Measurements from ENCODE around the gene ITPR2.

DNA sequence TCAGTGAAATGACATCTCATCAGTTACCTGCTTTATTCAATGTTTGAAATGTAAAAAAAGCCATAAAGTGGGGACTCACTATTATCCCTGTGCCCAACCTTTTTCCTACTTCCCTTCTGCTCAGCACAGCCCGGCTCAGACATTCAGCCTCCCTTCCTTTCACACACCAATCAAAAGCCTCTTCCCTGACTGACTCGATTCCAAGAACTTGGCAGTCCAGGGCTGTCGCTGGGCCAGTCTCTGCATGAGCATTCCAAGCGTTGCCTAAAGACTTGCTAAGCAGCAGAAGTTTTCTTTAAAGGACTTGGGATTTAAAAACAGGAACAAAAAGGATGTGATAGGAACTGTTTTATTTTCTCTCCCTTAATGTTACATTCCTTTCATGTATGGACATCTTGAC, 22.7 kb downstream of the ITPR2 start:
- TF ChIP-seq, protein P1, sequence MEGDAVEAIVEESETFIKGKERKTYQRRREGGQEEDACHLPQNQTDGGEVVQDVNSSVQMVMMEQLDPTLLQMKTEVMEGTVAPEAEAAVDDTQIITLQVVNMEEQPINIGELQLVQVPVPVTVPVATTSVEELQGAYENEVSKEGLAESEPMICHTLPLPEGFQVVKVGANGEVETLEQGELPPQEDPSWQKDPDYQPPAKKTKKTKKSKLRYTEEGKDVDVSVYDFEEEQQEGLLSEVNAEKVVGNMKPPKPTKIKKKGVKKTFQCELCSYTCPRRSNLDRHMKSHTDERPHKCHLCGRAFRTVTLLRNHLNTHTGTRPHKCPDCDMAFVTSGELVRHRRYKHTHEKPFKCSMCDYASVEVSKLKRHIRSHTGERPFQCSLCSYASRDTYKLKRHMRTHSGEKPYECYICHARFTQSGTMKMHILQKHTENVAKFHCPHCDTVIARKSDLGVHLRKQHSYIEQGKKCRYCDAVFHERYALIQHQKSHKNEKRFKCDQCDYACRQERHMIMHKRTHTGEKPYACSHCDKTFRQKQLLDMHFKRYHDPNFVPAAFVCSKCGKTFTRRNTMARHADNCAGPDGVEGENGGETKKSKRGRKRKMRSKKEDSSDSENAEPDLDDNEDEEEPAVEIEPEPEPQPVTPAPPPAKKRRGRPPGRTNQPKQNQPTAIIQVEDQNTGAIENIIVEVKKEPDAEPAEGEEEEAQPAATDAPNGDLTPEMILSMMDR (IDR thresholded peaks at IDR 0.05; ENCODE audit: low read length) = no peak
- no peak for TF ChIP-seq EZH2 (IDR thresholded peaks at IDR 0.05; ENCODE audit: borderline replicate concordance, low read length)

Data from OCI-LY1 (cell line).